K562 (cell line): Measurements from ENCODE around the gene CDK5R1. TPM values are rescaled to one million over a fixed set of nuclear protein-coding genes. Genes with fewer than 3 reads are reported as not detected.

Experiments
- ADNP ChIP-seq: fragments of 200-800 bp; sonication (Bioruptor generic); IDR thresholded peaks from 2 replicates; pipeline ENCODE4 v1.6.1; 2016; ENCODE audit warnings: missing genetic modification characterization, missing compliant biosample characterization
- C11orf30 ChIP-seq: fragments of 450-650 bp; IDR thresholded peaks from 2 replicates; pipeline ENCODE4 v1.6.1; 2016; ENCODE audit warnings: low read depth, mild to moderate bottlenecking
- CAMTA2 ChIP-seq: fragments of 250-450 bp; sonication (Bioruptor Pico); conservative IDR thresholded peaks from 2 replicates; pipeline ENCODE4 v1.5.1; 2022
- CREM ChIP-seq: IDR thresholded peaks from 2 replicates; pipeline ENCODE4 v1.6.1; 2014; ENCODE audit warnings: antibody characterized with exemption, low read depth
- LCOR ChIP-seq: sonication (generic); formaldehyde crosslinking; IDR thresholded peaks from 2 replicates; pipeline ENCODE4 v1.8.0; 2022; ENCODE audit warnings: mild to moderate bottlenecking, missing genetic modification reagents
- MCM5 ChIP-seq: fragments of 450-650 bp; IDR thresholded peaks from 2 replicates; pipeline ENCODE4 v1.6.1; 2016; ENCODE audit warnings: low read depth
- MITF ChIP-seq: IDR thresholded peaks from 2 replicates; pipeline ENCODE4 v1.6.1; 2014; ENCODE audit warnings: antibody characterized with exemption
- NEUROD1 ChIP-seq: fragments of 150-350 bp; IDR thresholded peaks from 2 replicates; pipeline ENCODE4 v1.6.1; 2014; ENCODE audit warnings: borderline replicate concordance, low read length, low read depth; ENCODE audit not compliant: partially characterized antibody
- NR2C1 ChIP-seq, 2 experiments: fragments of 450-650 bp; IDR thresholded peaks; 2 replicates each; pipeline ENCODE4 v1.6.1; 2017; ENCODE audit warnings: mild to moderate bottlenecking in 2 of 2, antibody characterized with exemption in 1 of 2, inconsistent platforms in 1 of 2, missing compliant biosample characterization in 1 of 2, missing genetic modification characterization in 1 of 2
- RNF2 ChIP-seq: sonication (generic); IDR thresholded peaks from 2 replicates; pipeline ENCODE4 v1.6.1; 2016
- SAFB ChIP-seq: fragments of 200-400 bp; formaldehyde crosslinking; IDR thresholded peaks from 2 replicates; pipeline ENCODE4 v1.6.1; 2017; ENCODE audit warnings: low read depth, low read length, borderline replicate concordance
- SFPQ ChIP-seq: fragments of 200-400 bp; formaldehyde crosslinking; IDR thresholded peaks from 2 replicates; pipeline ENCODE4 v1.6.1; 2017; ENCODE audit warnings: mild to moderate bottlenecking, low read depth, low read length, moderate library complexity
- SMAD4 ChIP-seq: fragments of 250-450 bp; sonication (Bioruptor Pico); conservative IDR thresholded peaks from 2 replicates; pipeline ENCODE4 v1.8.0; 2021; ENCODE audit warnings: inconsistent platforms, mild to moderate bottlenecking, moderate library complexity
- SMC3 ChIP-seq: conservative IDR thresholded peaks from 2 replicates; pipeline ENCODE4 v1.6.1; 2011; ENCODE audit warnings: low read depth, low read length, improper control_type of control experiment; ENCODE audit not compliant: insufficient read depth
- TRIM28 ChIP-seq: fragments of 450-650 bp; IDR thresholded peaks from 2 replicates; pipeline ENCODE4 v1.6.1; 2017
- ZNF589 ChIP-seq: fragments of 200-800 bp; sonication (Bioruptor generic); IDR thresholded peaks from 2 replicates; pipeline ENCODE4 v1.6.1; 2016; ENCODE audit warnings: low read depth, missing genetic modification characterization, missing compliant biosample characterization
- ZNF592 ChIP-seq: fragments of 450-650 bp; IDR thresholded peaks from 2 replicates; pipeline ENCODE4 v1.6.1; 2017; ENCODE audit warnings: antibody characterized with exemption, mild to moderate bottlenecking
- ZNF644 ChIP-seq: fragments of 200-800 bp; sonication (Bioruptor generic); IDR thresholded peaks from 2 replicates; pipeline ENCODE4 v1.6.1; 2016; ENCODE audit warnings: low read depth, missing genetic modification characterization, missing compliant biosample characterization
- ZNF75A ChIP-seq: fragments of 450-650 bp; formaldehyde crosslinking; IDR thresholded peaks from 2 replicates; pipeline ENCODE4 v1.4.0; 2020; ENCODE audit warnings: mild to moderate bottlenecking
- ZNF79 ChIP-seq: fragments of 250-450 bp; sonication (Bioruptor Pico); IDR thresholded peaks from 2 replicates; pipeline ENCODE4 v1.4.0; 2020; ENCODE audit warnings: low read depth, mild to moderate bottlenecking, moderate library complexity
- polyA plus RNA-seq, 8 experiments: library from polyadenylated mRNA; depleted of rRNA in 4 of 8; stranded (reverse) in 5 of 8; unstranded in 3 of 8; fragments of >200 nt; fragmentation: Nextera tagmentation in 2 of 8; fragmentation: Illumina TruSeq in 1 of 8; extraction: Ambion mirVana in 2 of 8; extraction: Trizol in 1 of 8; gene quantifications; 2 replicates each; pipeline versions ENCODE4 v1.2.1 to v1.2.3, GENCODE V29; 2011 to 2014; ENCODE audit warnings: inconsistent platforms in 1 of 8, missing spikeins in 1 of 8
- total RNA-seq, 7 experiments: library from RNA; depleted of rRNA in 6 of 7; stranded (reverse); fragments of >200 nt in 6 of 7; fragmentation: Illumina TruSeq in 2 of 7; extraction: Trizol in 2 of 7; gene quantifications; 2 replicates each; pipeline versions ENCODE4 v1.2.1 to v1.2.3, GENCODE V29; 2011 to 2021; ENCODE audit warnings: low replicate concordance in 1 of 7

Gene CDK5R1
- total and polyA plus RNA-seq, 9 of the 15 experiments (the other 6 are each of a cell fraction or from before 2014, with no cell fraction given): 0.10 to 4.8 (median 2.3) TPM

- TF ChIP-seq SFPQ (no peak), SMAD4 (CRISPR knock-in tag) (peak; percentile 46), CAMTA2 (CRISPR knock-in tag) (no peak), ZNF592 (0 out of 2 replicates have a peak, but pooled peaks have one; percentile 16), MITF (0 out of 2 replicates have a peak, but pooled peaks have one; percentile 6), RNF2 (peak; percentile 44; the same call in 1 of the 2 replicates), ADNP (no peak), MCM5 (no peak), CREM (peak; percentile 90), ZNF589 (peak; percentile 38; the same call in 1 of the 2 replicates), NEUROD1 (peak; percentile 38), LCOR (CRISPR knock-in tag) (0 out of 2 replicates have a peak, but pooled peaks have one; percentile 12), ZNF79 (no peak), C11orf30 (peak; percentile 95), NR2C1 (IDR thresholded peaks at IDR 0.05) (peak; percentile 50), NR2C1 (tag; IDR thresholded peaks at IDR 0.05) (peak; percentile 78), SMC3 (0 out of 2 replicates have a peak, but pooled peaks have one; percentile 22), ZNF644 (tag) (peak; percentile 71; the same call in 1 of the 2 replicates), ZNF75A (CRISPR knock-in tag) (no peak), TRIM28 (no peak), SAFB (peak; percentile 54; the same call in 1 of the 2 replicates)
These were observed 42.3 kb upstream of the CDK5R1 start, which contains the start of gene PSMD11 (continued) for GRCh38 chr17:32444301-32445073.
